ENCODE data around the gene NPC1.

GRCh38 chr18:23614413-23614812 lies 28.1 kb upstream of the NPC1 start:
- TF ChIP-seq POLR2A (IDR thresholded peaks at IDR 0.05) = no peak
- TF ChIP-seq, protein P1, sequence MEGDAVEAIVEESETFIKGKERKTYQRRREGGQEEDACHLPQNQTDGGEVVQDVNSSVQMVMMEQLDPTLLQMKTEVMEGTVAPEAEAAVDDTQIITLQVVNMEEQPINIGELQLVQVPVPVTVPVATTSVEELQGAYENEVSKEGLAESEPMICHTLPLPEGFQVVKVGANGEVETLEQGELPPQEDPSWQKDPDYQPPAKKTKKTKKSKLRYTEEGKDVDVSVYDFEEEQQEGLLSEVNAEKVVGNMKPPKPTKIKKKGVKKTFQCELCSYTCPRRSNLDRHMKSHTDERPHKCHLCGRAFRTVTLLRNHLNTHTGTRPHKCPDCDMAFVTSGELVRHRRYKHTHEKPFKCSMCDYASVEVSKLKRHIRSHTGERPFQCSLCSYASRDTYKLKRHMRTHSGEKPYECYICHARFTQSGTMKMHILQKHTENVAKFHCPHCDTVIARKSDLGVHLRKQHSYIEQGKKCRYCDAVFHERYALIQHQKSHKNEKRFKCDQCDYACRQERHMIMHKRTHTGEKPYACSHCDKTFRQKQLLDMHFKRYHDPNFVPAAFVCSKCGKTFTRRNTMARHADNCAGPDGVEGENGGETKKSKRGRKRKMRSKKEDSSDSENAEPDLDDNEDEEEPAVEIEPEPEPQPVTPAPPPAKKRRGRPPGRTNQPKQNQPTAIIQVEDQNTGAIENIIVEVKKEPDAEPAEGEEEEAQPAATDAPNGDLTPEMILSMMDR (IDR thresholded peaks at IDR 0.05) = no peak
